ENCODE measurements around the gene GDPD5. TPM values are rescaled to one million over a fixed set of nuclear protein-coding genes. Genes with fewer than 3 reads are reported as not detected.

GDPD5 gene
- polyA plus RNA-seq, 3 donors, result 4.9 to 39.0 (median 7.6) TPM

GRCh38 chr11:75558939-75559843 lies 33.5 kb upstream of the GDPD5 start:
- Histone ChIP-seq H2AFZ (ENCODE audit: insufficient read depth, low read depth, low read length, poor library complexity, severe bottlenecking) (no peak overlapping the region), H3K9ac (ENCODE audit: insufficient read depth, low read length, poor library complexity, severe bottlenecking) (no peak overlapping the region), H3K36me3 (replicated peaks in 1 of 2; ENCODE audit: control insufficient read depth in 1 of 2, insufficient read depth in 2 of 2, low read length in 2 of 2) (no peaks in the 10 kb centered on the region), H3K27me3 (ENCODE audit: control insufficient read depth in 2 of 2, insufficient read depth in 2 of 2, low read length in 2 of 2) (peaks cover 5 to 12% of the 10 kb centered on the region in 2 donors), H3K4me2 (replicated peaks; ENCODE audit: extremely low read depth, low read length, poor library complexity, severe bottlenecking) (no peak overlapping the region), H3K4me1 (ENCODE audit: control insufficient read depth in 1 of 2, insufficient read depth in 2 of 2, low read length in 2 of 2) (peaks cover 11 to 21% of the 10 kb centered on the region in 2 donors), H3K27ac (ENCODE audit: low read depth in 1 of 2, low read length in 2 of 2) (no peak overlapping the region), H4K20me1 (ENCODE audit: insufficient read depth, low read length) (no peaks in the 10 kb centered on the region), H3K4me3 (replicated peaks in 1 of 3; ENCODE audit: low read depth in 2 of 3, low read length in 3 of 3) (no peak overlapping the region), H3K9me3 (replicated peaks in 1 of 2; ENCODE audit: control insufficient read depth in 1 of 2, insufficient read depth in 1 of 2, low read length in 2 of 2) (no peaks in the 10 kb centered on the region), H3K79me2 (ENCODE audit: insufficient read depth, low read length) (no peaks in the 10 kb centered on the region)
- intact Hi-C loops (cut with micrococcal nuclease), result no loop called here
- no peak for DNase-seq
- no peaks in the 10 kb centered on the region for H3K36me3 Mint-ChIP-seq
- peaks cover 0 to 5% (median 0%) of the 10 kb centered on the region in 7 donors for H3K9me3 Mint-ChIP-seq
- 82% methylated on average over 6 of the region's 8 CpGs for WGBS (ENCODE audit: insufficient coverage)
- no peak overlapping the region for H3K27ac Mint-ChIP-seq
- H3K4me1 Mint-ChIP-seq, result peaks cover 22% of the 10 kb centered on the region
- TF ChIP-seq, protein P1, sequence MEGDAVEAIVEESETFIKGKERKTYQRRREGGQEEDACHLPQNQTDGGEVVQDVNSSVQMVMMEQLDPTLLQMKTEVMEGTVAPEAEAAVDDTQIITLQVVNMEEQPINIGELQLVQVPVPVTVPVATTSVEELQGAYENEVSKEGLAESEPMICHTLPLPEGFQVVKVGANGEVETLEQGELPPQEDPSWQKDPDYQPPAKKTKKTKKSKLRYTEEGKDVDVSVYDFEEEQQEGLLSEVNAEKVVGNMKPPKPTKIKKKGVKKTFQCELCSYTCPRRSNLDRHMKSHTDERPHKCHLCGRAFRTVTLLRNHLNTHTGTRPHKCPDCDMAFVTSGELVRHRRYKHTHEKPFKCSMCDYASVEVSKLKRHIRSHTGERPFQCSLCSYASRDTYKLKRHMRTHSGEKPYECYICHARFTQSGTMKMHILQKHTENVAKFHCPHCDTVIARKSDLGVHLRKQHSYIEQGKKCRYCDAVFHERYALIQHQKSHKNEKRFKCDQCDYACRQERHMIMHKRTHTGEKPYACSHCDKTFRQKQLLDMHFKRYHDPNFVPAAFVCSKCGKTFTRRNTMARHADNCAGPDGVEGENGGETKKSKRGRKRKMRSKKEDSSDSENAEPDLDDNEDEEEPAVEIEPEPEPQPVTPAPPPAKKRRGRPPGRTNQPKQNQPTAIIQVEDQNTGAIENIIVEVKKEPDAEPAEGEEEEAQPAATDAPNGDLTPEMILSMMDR (IDR thresholded peaks at IDR 0.05), result no peak
- H3K27me3 Mint-ChIP-seq (ENCODE audit: low read depth in 3 of 3), result peaks cover 6 to 28% (median 13%) of the 10 kb centered on the region in 3 donors
- no peak overlapping the region for H3K4me3 Mint-ChIP-seq

- H3K36me3 ChIP-seq (replicated peaks in 1 of 2; ENCODE audit: control insufficient read depth in 1 of 2, insufficient read depth in 2 of 2, low read length in 2 of 2), result no peaks in the 10 kb centered on the region
- H3K4me1 Mint-ChIP-seq, result peaks cover 14% of the 10 kb centered on the region
- no peak overlapping the region for H3K27ac ChIP-seq (ENCODE audit: low read depth in 1 of 2, low read length in 2 of 2)
- no peak overlapping the region for H3K9ac ChIP-seq (ENCODE audit: insufficient read depth, low read length, poor library complexity, severe bottlenecking)
- peaks cover 0 to 5% (median 0%) of the 10 kb centered on the region in 7 donors for H3K9me3 Mint-ChIP-seq
- intact Hi-C loops (cut with micrococcal nuclease), result no loop called here
- no peak overlapping the region for H2AFZ ChIP-seq (ENCODE audit: insufficient read depth, low read depth, low read length, poor library complexity, severe bottlenecking)
- no peak for DNase-seq
- H3K4me3 ChIP-seq (replicated peaks in 1 of 3; ENCODE audit: low read depth in 2 of 3, low read length in 3 of 3), result no peak overlapping the region
- no peak overlapping the region for H3K4me3 Mint-ChIP-seq
- H3K9me3 ChIP-seq (replicated peaks in 1 of 2; ENCODE audit: control insufficient read depth in 1 of 2, insufficient read depth in 1 of 2, low read length in 2 of 2), result no peaks in the 10 kb centered on the region
- no peaks in the 10 kb centered on the region for H3K36me3 Mint-ChIP-seq
- peaks cover 5 to 12% of the 10 kb centered on the region in 2 donors for H3K27me3 ChIP-seq (ENCODE audit: control insufficient read depth in 2 of 2, insufficient read depth in 2 of 2, low read length in 2 of 2)
- H3K79me2 ChIP-seq (ENCODE audit: insufficient read depth, low read length), result no peaks in the 10 kb centered on the region
- H3K27me3 Mint-ChIP-seq (ENCODE audit: low read depth in 3 of 3), result peaks cover 6 to 28% (median 13%) of the 10 kb centered on the region in 3 donors
- no peak overlapping the region for H3K27ac Mint-ChIP-seq
- no peaks in the 10 kb centered on the region for H4K20me1 ChIP-seq (ENCODE audit: insufficient read depth, low read length)
- WGBS (ENCODE audit: insufficient coverage), result 94% methylated on average over 7 of the region's 17 CpGs
- H3K4me1 ChIP-seq (ENCODE audit: control insufficient read depth in 1 of 2, insufficient read depth in 2 of 2, low read length in 2 of 2), result peaks cover 7 to 15% of the 10 kb centered on the region in 2 donors
- TF ChIP-seq, protein P1 (IDR thresholded peaks at IDR 0.05), result no peak
- no peak overlapping the region for H3K4me2 ChIP-seq (replicated peaks; ENCODE audit: extremely low read depth, low read length, poor library complexity, severe bottlenecking)
These were observed 32.1 kb upstream of the GDPD5 start for GRCh38 chr11:75557666-75558494.
